Subcutaneous adipose tissue (tissue), 4 donors: ENCODE results near the gene MX2. TPM values are rescaled to one million over a fixed set of nuclear protein-coding genes. Genes with fewer than 3 reads are reported as not detected.

Experiments
- CTCF ChIP-seq: fragments of 450-650 bp; IDR thresholded peaks from one replicate; pipeline ENCODE4 v1.5.1; 2016; ENCODE audit warnings: low read depth, mild to moderate bottlenecking, control low read depth, antibody characterized with exemption, moderate library complexity
- total RNA-seq, 4 donors: library from RNA; depleted of rRNA; stranded (reverse); fragments of >200 nt; gene quantifications; one replicate each; pipeline ENCODE4 v1.1.0, GENCODE V29; 2016

The MX2 gene
- total RNA-seq, 4 donors from 2014 or later: 16.4 to 31.3 (median 28.5) TPM

- TF ChIP-seq CTCF: no peak
Measured at GRCh38 chr21:41373763-41374162, 11.9 kb downstream of the MX2 start.

GRCh38 chr21:41374177-41374712 is 12.4 kb downstream of the MX2 start:
- no peak for TF ChIP-seq CTCF

GRCh38 chr21:41374867-41375533 is 13.2 kb downstream of the MX2 start:
- TF ChIP-seq CTCF: no peak

GRCh38 chr21:41375875-41376274 is 14.0 kb downstream of the MX2 start:
- no peak for TF ChIP-seq CTCF

GRCh38 chr21:41377715-41378114 is 15.9 kb downstream of the MX2 start:
- TF ChIP-seq CTCF: no peak

- TF ChIP-seq CTCF: no peak
Measured at GRCh38 chr21:41378849-41379248, 17.0 kb downstream of the MX2 start.

- TF ChIP-seq CTCF: no peak
Measured at GRCh38 chr21:41379901-41380300, 18.1 kb downstream of the MX2 start.
